ENCODE results near the gene AK9. TPM values are rescaled to one million over a fixed set of nuclear protein-coding genes. Genes with fewer than 3 reads are reported as not detected.

The AK9 gene
- total and polyA plus RNA-seq, 2 of the 4 experiments (the other 2 are of a cell fraction): 1.7 to 1.8 TPM

DNA sequence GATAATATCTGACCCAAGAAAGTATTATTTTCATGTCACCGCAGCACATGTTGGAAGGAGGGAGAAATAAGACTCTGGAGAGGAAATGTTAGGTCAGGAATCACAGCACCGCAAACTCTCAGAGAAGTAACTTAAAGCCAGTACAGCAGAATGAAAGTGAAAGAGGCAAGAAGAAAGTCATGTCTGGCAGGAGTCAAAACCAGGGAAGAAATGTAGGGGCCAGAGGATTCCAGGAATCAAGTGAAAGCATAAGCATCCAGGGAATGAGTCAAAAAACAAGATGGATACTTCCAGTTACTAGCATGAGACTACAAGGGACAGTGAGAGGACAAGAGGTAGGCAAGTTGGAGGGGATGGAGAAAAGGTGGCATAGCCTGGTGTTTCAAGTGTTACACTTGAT is 80.4 kb downstream of the AK9 start:
- intact Hi-C loops (cut with micrococcal nuclease) (no loop called here), dilution Hi-C loops (cut with HindIII; ENCODE audit: low sequenced_read_pairs, unreplicated experiment) (no loop called here), in situ Hi-C loops (cut with MboI; ENCODE audit: low sequenced_read_pairs) (no loop called here)
- Histone ChIP-seq H3K79me1 (ENCODE audit: low read depth in 1 of 2, low read length in 2 of 2) (no peaks in the 10 kb centered on the region), H4K91ac (ENCODE audit: insufficient read depth, low read depth, low read length) (no peak overlapping the region), H3K14ac (replicated peaks; ENCODE audit: low read depth, low read length) (no peak overlapping the region), H2BK120ac (ENCODE audit: low read depth, low read length) (no peak overlapping the region), H2BK20ac (ENCODE audit: low read depth, low read length) (no peak overlapping the region), H3K4ac (ENCODE audit: low read depth, low read length) (no peak overlapping the region), H3K4me2 (ENCODE audit: low read depth, low read length) (no peak overlapping the region), H3K9me1 (ENCODE audit: insufficient read depth, low read length) (no peaks in the 10 kb centered on the region), H2BK15ac (ENCODE audit: low read depth, low read length) (no peak overlapping the region), H3K23ac (ENCODE audit: low read depth, low read length) (no peak overlapping the region), H3K4me3 (ENCODE audit: insufficient read depth, low read depth, low read length) (no peak overlapping the region), H3K27ac (ENCODE audit: insufficient read depth, low read length) (no peak overlapping the region), H2AK9ac (replicated peaks; ENCODE audit: low read depth, low read length, poor library complexity) (no peak overlapping the region), H3K18ac (ENCODE audit: low read depth, low read length) (no peak overlapping the region), H2BK5ac (ENCODE audit: low read depth, low read length, poor library complexity, severe bottlenecking) (no peak overlapping the region), H3K9me3 (ENCODE audit: control insufficient read depth, insufficient read depth, low read length) (peaks cover 2% of the 10 kb centered on the region; the same call in 1 of the 2 replicates), H3K9ac (ENCODE audit: low read depth, low read length) (no peak overlapping the region), H2AK5ac (ENCODE audit: low read depth, low read length) (no peak overlapping the region), H4K20me1 (ENCODE audit: insufficient read depth, low read length) (no peaks in the 10 kb centered on the region), H4K5ac (ENCODE audit: low read depth, low read length) (no peak overlapping the region), H3K4me1 (ENCODE audit: control insufficient read depth, insufficient read depth, low read length) (no peaks in the 10 kb centered on the region), H4K8ac (ENCODE audit: low read depth in 2 of 2, low read length in 2 of 2) (no peak overlapping the region), H3K56ac (ENCODE audit: extremely low read depth, insufficient read depth, low read length) (no peak overlapping the region), H3K27me3 (ENCODE audit: control insufficient read depth, insufficient read depth, low read length) (no peaks in the 10 kb centered on the region), H2AFZ (replicated peaks; ENCODE audit: low read length, poor library complexity) (no peak overlapping the region), H3K36me3 (ENCODE audit: control insufficient read depth, insufficient read depth, low read length) (no peaks in the 10 kb centered on the region)
- ATAC-seq (ENCODE audit: low read depth): no peak
- no peak for DNase-seq
- WGBS, 2 experiments (ENCODE audit: extremely low coverage in 2 of 2, insufficient read length in 1 of 2): 83% methylated on average over 1 of the region's 2 CpGs; no CpG with 5 or more reads in 1 of the 2 experiments
- POLR2A ChIA-PET (ENCODE audit: unreplicated experiment): no interaction called here
- BruUV-seq (replicated peaks): no TSS peak
- CTCF ChIA-PET: no interaction called here
- TF ChIP-seq SMC3 (IDR thresholded peaks at IDR 0.05; ENCODE audit: low read depth, low read length): no peak
- no peak for TF ChIP-seq CEBPB (IDR thresholded peaks at IDR 0.05; ENCODE audit: low read depth, low read length)
- TF ChIP-seq, protein P1, sequence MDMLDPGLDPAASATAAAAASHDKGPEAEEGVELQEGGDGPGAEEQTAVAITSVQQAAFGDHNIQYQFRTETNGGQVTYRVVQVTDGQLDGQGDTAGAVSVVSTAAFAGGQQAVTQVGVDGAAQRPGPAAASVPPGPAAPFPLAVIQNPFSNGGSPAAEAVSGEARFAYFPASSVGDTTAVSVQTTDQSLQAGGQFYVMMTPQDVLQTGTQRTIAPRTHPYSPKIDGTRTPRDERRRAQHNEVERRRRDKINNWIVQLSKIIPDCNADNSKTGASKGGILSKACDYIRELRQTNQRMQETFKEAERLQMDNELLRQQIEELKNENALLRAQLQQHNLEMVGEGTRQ (IDR thresholded peaks at IDR 0.05; ENCODE audit: low read depth, low read length): no peak
- TF ChIP-seq RCOR1 (IDR thresholded peaks at IDR 0.05; ENCODE audit: insufficient replicate concordance, low read length): no peak
- TF ChIP-seq FOS (IDR thresholded peaks at IDR 0.05; ENCODE audit: low read depth, low read length): no peak
- TF ChIP-seq CHD1 (IDR thresholded peaks at IDR 0.05; ENCODE audit: low read depth, low read length): no peak
- no peak for TF ChIP-seq RFX5 (IDR thresholded peaks at IDR 0.05; ENCODE audit: low read depth, low read length)
- TF ChIP-seq POLR2A (IDR thresholded peaks at IDR 0.05; ENCODE audit: low read depth, low read length): no peak
- no peak for TF ChIP-seq MXI1 (IDR thresholded peaks at IDR 0.05; ENCODE audit: borderline replicate concordance, low read depth, low read length)
- no peak for TF ChIP-seq MAZ (IDR thresholded peaks at IDR 0.05; ENCODE audit: borderline replicate concordance, low read depth, low read length)
- TF ChIP-seq, protein P2, sequence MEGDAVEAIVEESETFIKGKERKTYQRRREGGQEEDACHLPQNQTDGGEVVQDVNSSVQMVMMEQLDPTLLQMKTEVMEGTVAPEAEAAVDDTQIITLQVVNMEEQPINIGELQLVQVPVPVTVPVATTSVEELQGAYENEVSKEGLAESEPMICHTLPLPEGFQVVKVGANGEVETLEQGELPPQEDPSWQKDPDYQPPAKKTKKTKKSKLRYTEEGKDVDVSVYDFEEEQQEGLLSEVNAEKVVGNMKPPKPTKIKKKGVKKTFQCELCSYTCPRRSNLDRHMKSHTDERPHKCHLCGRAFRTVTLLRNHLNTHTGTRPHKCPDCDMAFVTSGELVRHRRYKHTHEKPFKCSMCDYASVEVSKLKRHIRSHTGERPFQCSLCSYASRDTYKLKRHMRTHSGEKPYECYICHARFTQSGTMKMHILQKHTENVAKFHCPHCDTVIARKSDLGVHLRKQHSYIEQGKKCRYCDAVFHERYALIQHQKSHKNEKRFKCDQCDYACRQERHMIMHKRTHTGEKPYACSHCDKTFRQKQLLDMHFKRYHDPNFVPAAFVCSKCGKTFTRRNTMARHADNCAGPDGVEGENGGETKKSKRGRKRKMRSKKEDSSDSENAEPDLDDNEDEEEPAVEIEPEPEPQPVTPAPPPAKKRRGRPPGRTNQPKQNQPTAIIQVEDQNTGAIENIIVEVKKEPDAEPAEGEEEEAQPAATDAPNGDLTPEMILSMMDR (conservative IDR thresholded peaks at IDR 0.05; ENCODE audit: low read depth, low read length): no peak
